ENCODE data around the gene CCDC134. TPM values are rescaled to one million over a fixed set of nuclear protein-coding genes. Genes with fewer than 3 reads are reported as not detected.

Gene CCDC134
- total and polyA plus RNA-seq, 9 donors, result 1.3 to 13.3 (median 8.7) TPM

DNA sequence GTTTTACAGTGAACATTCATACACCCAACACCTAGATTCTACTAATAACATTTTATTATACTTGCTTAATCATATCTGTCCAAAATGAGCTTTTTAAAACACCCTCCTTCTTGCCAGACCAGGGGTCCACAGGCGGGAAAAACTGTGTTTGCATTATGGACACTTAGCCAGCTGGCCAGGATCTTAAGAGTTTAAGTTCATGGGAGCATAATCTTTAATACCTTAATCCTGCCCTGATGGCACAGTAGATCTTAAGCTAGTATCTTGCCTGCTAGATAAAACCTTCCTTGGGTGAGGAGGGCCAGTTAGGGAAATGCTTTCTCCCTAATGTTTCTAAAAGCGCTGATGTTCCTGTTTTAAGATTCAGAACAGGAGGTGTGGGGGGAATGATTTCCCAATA lies 13.1 kb upstream of the CCDC134 start:
- Histone ChIP-seq H3K4me3 (no peak overlapping the region), H3K4me1 (ENCODE audit: insufficient read depth) (no peaks in the 10 kb centered on the region), H3K27me3 (no peaks in the 10 kb centered on the region), H3K36me3 (no peaks in the 10 kb centered on the region), H3K9me3 (no peaks in the 10 kb centered on the region), H3K27ac (no peak overlapping the region)
- WGBS, 3 donors, result 51 to 67% (median 60%) methylated on average over 2 of the region's 2 CpGs
- intact Hi-C loops (cut with DNase I), result no loop called here
- no peak for TF ChIP-seq POLR2A (IDR thresholded peaks at IDR 0.05)
- no peak for TF ChIP-seq EP300 (IDR thresholded peaks at IDR 0.05)
- TF ChIP-seq CTCF (IDR thresholded peaks at IDR 0.05), result no peak
- no peak for DNase-seq

DNA sequence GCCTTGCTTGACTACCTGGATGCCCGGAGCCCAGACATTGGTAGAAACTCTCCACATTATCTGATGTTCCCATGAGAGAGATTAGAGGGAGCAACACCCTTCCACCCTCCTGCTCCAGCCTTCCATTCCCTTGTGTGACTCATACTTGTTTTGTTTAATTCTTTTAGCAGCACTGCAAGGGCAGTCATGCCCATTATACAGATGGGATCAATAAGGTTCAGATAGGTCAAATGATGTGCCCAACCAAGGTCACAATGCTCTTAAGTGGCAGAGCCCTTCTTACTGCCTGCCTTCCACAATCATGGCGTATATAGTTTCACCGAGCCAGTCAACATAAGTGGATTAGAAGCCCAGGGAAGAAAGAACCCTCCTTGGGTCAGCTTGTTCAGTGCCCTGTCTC lies 6.6 kb upstream of the CCDC134 start:
- Histone ChIP-seq H3K4me1 (ENCODE audit: insufficient read depth) (no peaks in the 10 kb centered on the region), H3K36me3 (no peaks in the 10 kb centered on the region), H3K27me3 (no peaks in the 10 kb centered on the region), H3K4me3 (no peak overlapping the region), H3K9me3 (no peaks in the 10 kb centered on the region), H3K27ac (no peak overlapping the region)
- no peak for DNase-seq
- no peak for TF ChIP-seq EP300 (IDR thresholded peaks at IDR 0.05)
- TF ChIP-seq CTCF (IDR thresholded peaks at IDR 0.05), result no peak
- TF ChIP-seq POLR2A (IDR thresholded peaks at IDR 0.05), result no peak
- intact Hi-C loops (cut with DNase I), result no loop called here
- WGBS, 3 donors, result 91 to 96% (median 94%) methylated on average over 3 of the region's 3 CpGs

DNA sequence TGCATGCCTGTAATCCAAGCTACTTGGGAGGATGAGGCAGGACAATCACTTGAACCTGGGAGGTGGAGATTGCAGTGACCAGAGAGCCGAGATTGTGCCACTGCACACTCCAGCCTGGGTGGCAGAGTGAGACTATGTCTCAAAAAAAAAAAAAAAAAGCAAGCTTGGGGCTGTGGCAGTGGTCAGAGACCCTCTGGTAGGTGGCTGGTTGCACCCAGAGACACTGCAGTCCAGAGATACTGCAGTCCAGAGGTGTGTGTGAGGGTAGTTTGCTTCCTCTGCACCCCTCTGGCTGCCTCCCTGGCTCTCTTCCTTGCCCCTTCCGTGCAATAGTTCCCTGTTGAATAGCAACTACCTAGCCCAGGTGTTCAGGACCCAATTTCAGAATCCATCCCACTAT lies 1.7 kb upstream of the CCDC134 start:
- TF ChIP-seq EP300 (IDR thresholded peaks at IDR 0.05), result no peak
- no peak for TF ChIP-seq POLR2A (IDR thresholded peaks at IDR 0.05)
- TF ChIP-seq CTCF (IDR thresholded peaks at IDR 0.05), result no peak
- H3K36me3 ChIP-seq, result no peaks in the 10 kb centered on the region
- H3K4me3 ChIP-seq, result no peak overlapping the region
- no peak overlapping the region for H3K27ac ChIP-seq
- no peak for DNase-seq
- no peaks in the 10 kb centered on the region for H3K9me3 ChIP-seq
- 91 to 98% (median 98%) methylated on average over 2 of the region's 2 CpGs for WGBS, 3 donors
- no peaks in the 10 kb centered on the region for H3K27me3 ChIP-seq
- intact Hi-C loops (cut with DNase I), result no loop called here
- H3K4me1 ChIP-seq (ENCODE audit: insufficient read depth), result no peaks in the 10 kb centered on the region

- intact Hi-C loops (cut with DNase I), result no loop called here
- WGBS, 3 donors, result 17 to 23% (median 19%) methylated on average over 38 of the region's 38 CpGs
- peak overlapping the region; percentile 18 to 87 for H3K27ac ChIP-seq
- DNase-seq, result peak in 3 of 5 donors; percentile 35 to 60 (median 38)
- no peaks in the 10 kb centered on the region for H3K4me1 ChIP-seq (ENCODE audit: insufficient read depth)
- no peak for TF ChIP-seq EP300 (IDR thresholded peaks at IDR 0.05)
- no peak for TF ChIP-seq POLR2A (IDR thresholded peaks at IDR 0.05)
- TF ChIP-seq CTCF (IDR thresholded peaks at IDR 0.05), result no peak
- no peaks in the 10 kb centered on the region for H3K9me3 ChIP-seq
- H3K27me3 ChIP-seq, result no peaks in the 10 kb centered on the region
- H3K4me3 ChIP-seq, result peak overlapping the region; percentile 90
- H3K36me3 ChIP-seq, result no peaks in the 10 kb centered on the region
Observed at GRCh38 chr22:41799486-41800347, 762 bp upstream of the CCDC134 start.

All from ovary (tissue), 9 donors.